ENCODE results near the gene SDC1.
"Not testable (repeated sequence)": the region's sequence is repeated elsewhere in the genome, so short reads cannot be mapped to it uniquely, and the experiment has no call there.

The SDC1 gene

DNA sequence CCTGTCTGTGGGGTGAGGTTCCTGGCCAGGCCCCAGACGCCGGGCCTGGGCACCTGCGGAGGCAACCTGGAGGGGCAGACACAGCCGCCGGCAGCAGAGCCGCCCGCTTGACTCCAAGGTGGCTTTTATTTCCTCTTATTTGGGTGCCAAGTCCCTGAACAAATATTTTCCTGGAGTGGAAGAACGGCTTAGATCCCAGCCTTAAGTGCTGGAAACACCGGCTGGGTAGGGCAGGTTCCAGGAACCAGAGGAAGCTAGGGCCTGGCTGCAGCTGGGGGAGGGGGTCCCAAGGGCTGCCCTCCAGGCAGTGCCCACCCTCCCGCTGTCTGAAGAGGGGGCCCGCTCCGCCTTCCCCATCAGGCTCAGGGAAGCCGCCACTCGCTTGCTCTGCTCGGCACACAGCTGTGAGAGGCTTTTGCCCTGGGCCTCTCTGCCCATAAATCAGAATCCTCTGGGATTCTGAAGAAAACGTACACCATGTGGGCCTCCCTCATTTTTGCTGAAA, 28.2 kb downstream of the SDC1 start:
- DNase-seq = no peak

DNA sequence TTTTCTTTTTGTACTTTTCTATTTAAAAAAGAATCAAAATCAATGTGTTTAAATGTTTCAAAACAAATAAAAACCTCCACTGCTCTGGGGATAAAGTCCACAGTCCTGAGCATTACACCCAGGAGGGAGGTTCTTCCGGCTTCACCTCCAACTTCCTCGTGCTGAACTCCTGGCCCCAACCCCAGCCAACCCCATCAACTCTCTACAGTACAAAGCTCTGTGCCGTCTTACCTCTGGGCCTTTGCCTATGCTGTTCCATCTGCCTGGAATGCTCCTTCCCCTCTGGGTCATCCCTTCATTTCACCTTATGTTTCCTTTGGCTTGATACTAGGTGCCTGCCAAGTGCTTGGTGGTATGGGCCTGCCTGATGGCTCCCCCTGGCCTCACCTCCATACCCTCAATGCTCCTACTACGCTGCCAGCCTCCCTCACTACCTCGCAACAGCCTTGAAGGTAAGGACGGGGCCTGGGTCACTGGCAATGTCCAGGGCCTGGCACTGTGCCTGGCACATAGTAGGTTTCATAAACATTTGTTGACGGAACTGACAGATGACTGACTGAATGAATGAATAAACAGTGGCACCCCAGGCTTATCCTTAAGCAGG, 28.8 kb downstream of the SDC1 start:
- no peak for DNase-seq

DNA sequence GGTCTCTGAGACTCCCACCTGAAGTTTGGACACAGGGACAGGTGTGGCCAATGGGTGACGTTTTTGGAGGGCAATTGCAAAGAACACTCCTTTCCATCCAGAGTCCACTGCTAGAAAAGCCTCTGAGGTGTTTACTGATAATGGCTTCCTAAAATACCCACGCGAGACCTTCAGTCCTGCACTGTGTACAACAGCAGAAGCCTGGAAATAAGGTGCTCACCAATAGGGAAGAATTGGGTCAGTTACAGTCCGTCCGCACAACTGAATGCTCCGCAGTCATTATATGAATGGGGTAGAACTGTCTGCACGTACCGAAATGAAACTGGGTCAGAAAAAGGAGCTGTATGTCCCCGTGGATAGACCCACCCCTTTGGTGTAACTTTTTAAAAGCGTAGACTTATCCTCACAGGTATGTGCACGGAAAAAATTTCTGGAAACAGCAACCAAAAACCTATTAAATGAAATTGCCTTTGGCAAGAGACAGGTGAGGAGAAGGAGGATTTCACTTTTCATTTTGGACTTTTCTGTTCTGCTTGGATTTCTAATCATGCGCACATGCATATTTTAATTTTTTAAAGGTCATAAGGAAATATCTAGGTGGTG, 29.4 kb downstream of the SDC1 start:
- no peak for DNase-seq

DNA sequence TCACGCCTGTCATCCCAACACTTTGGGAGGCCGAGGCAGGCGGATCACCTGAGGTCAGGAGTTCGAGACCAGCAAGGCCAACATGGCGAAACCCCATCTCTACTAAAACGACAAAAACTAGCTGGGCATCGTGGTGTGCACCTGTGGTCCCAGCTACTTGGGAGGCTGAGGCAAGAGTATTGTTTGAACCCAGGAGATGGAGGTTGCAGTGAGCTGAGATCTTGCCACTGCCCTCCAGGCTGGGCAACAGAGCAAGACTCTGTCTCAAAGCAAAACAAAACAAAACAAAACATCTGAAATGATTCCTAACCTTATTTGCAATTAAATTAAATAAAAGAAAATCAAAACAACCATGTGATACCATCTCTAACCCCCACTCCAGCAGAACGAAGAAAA, 29.9 kb downstream of the SDC1 start:
- DNase-seq = not testable (repeated sequence)

DNA sequence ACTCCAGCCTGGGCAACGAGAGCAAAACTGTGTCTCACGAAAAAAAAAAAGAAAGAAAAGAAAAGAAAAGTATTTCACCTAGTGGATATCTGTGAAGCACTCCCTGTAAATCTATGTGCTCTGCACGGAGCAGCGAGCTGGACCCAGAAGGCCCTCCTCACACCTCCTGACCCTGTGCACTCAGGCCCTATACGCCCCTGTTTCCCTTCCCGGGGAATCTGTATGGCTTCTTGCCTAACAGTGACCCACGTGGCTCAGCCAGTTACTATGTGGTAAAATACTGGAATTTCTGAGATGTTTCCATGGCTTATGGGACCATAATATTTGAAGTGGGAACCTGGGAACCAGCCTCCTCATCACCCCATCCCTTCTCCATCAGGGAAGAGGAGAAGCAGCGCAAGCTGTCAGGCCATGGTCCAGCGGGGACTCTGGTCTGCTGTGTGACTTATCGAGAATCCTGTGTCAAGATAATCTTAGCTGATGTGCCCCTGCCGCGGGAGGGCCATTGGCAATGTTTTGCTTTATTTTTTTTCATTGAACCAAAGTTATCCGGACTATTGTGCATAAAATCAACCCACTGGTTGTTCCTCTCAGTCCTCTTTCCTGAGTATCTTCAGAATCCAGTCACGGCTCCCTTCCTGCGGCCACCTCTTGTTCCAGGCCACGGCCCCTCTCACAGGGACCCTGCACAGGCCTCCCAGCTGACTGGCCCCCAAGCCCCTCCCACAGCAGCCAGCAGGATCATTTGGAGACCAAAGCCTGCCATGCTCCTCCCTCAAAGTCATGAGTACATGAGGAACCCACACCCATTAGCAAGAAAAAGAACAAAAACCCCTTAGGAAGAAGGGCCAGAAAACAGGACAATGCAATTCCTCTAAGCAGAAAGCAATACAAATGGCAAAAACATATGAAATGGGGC, 30.6 kb downstream of the SDC1 start:
- DNase-seq = no peak

DNA sequence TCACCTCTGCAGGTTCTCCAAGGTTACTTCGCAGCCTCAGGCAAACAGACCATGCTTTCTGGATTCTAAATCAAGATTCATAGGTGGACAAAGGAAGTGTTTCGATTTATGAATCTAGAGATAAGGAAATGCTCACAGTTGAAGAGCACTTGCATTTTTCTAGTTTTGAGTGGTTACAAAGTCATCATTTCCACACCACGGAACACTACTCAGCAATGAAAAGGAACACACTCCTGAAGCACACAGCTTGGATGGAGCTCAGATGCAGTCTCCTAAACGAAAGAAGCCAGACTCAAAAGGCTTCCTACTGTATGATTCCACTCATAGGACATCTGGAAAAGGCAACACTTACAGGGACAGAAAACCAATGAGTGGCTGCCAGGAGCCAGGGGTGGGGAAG, 31.7 kb downstream of the SDC1 start:
- no peak for DNase-seq

DNA sequence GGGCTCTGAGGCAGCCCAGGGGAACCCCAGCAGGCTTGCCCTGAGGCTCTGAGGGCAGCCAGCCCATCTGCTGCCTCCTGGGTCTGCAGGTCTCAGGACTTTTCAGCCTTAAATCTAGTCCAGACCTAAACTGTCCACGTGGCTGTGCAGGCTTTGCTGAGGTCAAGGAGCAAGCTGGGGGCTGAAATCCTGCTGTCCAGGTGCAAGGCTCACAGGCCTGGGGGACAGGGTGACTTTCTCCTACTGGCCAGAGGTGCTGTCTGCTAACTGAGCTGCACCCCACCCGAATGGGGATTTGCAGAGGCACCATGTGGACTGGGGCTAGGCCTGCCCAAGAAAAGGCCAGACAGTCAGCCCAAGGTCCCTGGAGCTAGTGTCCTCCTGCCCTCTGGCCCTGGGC, 32.1 kb downstream of the SDC1 start:
- DNase-seq = no peak

DNA sequence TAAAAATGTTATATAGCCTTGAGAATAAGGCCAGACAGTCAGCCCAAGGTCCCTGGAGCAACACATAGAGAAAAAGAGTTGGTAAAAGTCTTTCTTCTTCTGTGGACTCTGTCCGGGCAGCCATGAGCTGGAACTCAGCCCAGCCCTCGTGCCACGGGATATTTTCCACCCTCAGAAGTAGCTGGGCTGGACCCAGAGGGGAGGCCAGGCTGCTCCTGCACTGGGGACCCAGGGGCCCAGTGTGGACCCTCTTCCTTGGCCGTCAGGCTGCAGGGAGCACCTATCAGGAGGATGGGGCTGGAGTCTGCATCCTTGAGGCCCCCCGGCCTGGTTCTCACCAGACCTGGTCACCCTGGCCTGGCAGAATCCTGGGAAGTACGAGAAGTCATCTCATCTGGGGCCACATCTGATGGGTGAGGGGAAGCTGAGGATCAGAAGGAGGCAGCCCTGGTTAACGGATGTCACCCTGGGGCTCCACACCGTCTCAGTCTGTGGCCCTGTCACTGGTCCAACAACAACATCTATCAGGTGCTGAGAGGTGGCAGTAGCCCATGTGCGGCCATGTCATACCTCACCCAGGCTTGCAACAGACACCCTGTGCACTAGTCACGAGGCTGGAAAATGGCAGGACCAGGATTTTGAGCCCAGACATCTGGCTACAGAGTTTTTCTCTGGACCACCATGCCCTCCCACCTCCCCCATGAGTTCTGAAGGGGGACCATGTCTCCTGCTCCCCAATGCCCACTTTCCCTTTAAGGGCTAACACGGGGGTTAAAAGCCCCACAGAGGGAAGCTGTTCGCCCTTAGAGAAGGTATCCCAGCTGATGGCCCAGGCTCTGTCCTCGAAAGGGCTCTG, 33.0 kb downstream of the SDC1 start:
- DNase-seq = no peak

DNA sequence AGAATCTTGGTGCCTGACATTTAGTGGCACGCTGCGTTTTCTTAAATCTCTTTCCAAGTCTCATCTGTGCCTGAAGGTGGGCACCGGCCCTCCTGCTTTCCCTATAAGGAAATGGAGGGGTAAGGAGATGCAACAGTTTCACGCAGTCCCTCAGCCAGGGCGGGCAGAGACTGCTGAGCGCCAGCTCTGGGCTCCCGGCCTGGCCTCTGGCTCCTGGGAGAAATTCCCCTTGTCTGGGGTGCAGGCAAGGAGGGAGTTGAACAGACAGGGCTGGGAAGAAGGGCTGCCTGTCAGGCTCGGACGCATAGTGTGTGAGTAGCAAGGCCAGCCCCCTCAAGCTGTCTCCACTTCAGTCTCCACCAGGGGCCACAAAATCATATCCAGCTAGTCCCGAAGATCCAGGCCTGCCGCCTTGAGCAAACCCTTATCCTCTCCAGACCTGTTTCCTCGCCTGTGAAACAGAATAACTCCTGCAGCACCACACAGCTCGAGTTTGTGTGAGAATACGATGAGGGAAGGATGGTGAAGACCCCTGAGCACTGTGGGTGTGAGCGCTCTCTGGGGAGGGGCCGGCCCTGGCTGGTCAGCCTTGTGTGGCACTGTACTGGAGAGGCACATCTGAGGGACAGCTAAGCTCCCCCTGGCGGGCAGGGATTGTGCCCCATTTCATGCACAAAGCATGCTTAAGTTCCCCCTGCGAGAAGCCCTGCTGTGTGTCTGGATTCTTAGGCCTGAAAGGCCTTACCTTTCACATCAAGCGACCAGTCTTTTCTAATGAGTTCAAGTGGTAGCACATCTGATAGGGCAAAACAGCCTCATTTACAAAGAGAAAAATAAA, 33.8 kb downstream of the SDC1 start:
- DNase-seq = no peak

DNA sequence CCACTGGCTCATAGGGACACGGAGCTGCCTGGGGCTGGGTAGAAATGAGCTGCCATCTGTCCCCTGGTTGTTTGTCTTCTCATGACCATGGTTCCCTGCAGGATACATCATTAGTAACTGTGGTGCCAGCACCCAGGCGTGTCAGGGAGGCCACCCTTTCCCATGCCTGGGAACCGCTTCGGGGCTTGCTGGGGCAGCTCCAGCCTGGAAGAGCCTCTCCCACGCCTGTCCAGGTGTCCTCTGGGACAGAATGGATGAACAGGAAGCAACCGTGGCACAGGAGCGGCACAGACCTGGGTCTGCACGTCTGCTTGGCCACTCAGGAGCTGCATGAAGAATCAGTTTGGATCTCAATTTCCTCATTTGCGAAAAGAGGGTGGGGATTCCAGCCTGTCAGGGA, 34.8 kb downstream of the SDC1 start:
- no peak for DNase-seq

DNA sequence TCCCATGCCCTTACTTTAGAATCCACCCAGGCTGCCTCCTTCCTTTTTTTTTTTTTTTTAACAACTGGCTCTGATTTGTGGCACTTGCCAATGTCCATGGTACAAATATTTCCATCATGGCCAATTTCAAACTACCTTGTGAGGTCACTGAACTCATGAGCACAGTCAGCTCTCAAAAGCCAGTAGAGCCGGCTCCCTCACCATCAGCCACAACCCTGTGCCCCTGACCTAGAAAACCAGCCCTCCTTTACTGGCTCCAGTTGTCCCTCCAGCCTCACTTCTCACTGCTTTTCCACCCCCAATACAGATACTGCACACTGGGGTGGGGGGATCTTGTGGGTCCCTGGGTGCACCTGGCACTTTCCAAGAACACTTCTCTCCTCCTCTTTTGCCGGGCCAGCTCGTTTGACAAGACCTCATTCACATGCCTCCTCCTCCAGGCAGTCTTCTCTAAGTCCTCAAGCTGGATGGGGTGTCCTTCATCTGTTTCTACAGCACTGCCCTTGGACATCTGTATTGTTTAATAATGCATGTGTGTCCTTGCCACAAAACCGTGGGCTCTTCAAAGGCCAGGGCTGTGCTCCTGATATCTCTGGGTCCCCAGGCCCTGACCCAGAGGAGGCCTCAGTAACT, 35.5 kb downstream of the SDC1 start:
- DNase-seq = no peak

DNA sequence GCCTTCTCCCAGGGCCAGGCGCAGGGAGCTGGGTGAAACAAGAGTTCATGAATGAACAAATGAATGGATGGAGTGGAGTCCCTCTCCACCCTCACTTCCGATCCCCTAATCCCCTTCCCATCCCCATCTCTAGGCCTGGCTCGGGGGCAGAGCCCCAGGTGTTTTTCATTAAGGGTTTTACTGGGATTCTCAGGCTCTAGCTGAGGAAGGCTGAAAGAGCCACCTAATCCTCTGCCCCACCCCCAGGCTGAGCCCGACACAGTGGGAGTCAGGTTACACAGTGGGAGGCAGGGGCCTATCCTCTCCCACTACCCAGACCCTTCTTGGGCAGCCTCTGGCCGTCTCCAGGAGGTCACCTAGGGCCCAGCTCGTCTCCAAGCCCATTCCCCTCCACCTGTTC, 36.1 kb downstream of the SDC1 start:
- no peak for DNase-seq

DNA sequence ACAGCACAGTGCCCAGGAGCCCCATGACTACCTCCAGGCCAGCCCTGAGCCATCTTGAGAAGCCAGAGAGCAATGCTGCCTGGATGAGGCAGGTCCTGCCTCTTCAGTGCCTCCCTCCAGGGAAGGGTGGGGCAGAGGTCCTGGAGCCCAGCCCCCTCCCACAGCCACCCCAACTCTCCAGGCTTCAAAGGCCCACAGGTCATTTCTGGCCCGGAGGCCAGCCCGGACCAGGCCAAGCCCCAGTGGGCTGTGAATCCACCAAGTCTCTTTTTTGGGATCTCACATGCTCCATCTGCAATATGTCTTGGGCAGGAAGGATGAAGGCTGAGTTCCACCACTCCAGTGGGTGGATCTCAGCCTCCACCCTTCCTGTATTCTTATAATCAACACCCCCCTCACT, 36.7 kb downstream of the SDC1 start:
- DNase-seq = no peak

DNA sequence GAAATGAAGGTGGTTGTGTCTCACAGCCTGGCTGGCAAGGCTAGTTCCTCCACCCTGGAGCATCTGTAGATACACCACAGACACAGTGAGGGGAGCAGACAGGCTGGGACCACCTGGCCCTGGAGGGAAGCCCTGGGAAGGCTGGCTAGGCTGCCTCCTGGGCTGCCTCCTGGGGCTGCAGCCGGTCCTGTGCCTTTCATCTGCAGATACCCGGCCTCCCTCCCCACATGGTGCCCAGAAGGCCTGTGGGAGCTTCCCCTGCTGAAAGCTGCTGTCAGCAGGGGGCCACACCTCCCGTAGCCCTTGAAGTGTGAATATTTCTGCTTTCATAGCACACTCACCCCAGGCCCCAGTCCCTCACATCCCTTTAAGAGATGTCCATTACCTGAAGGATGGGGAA, 37.6 kb downstream of the SDC1 start:
- DNase-seq = no peak

DNA sequence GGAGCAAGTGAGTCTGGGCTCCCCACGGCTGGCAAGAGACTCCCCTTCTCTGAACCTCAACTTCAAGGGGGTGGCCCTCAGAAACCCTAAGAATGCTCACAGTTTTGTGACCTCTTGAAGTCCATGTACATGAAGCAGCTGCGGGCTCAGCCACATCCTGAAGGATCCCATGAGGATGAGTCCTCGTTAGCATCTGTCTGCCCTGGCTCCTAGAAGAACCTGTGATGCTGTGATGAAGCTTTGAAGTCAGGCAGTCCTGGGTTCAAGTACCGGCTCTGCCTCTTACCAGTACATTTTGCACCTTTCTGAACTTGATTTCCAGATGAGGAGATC, 38.1 kb downstream of the SDC1 start:
- DNase-seq = no peak

DNA sequence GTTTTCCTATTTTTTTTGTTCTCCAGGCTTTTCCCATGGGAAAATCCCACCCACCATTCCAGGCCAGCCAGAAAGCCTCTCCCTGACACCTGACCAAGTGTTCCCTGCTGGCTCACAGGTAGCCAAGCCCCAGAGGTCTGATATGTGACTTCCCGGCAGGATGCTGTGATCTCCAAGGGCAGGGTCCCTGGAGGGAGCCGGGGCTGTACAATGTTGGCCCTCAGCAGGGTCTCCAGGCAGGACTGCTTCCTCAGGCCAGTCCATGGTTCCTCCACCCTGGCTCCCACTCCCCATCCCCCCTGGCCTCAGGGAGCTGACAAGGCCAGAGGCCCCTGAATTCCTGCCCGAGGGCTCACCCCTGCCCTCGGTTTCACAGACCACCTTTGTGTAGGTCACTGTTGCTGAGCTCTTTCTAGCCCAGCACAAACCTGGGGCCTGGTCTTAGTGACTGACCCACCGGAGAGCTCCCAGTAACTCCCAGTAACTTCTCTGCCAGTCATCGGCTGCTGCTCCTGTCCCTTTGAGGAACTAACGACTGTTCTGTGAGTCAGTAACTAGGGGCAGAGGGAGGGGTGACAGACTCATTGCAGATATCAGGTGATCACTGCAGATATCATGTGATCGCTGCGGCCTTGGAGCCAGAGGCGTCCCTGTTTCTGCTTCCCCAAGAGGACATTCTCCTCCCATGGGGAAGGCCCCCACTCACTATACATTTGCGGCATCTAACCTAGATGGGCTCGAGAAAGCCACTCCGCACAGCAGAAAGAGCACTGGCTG, 38.7 kb downstream of the SDC1 start:
- DNase-seq = peak in 6 of 14 donors; percentile 5 to 29 (median 22)

DNA sequence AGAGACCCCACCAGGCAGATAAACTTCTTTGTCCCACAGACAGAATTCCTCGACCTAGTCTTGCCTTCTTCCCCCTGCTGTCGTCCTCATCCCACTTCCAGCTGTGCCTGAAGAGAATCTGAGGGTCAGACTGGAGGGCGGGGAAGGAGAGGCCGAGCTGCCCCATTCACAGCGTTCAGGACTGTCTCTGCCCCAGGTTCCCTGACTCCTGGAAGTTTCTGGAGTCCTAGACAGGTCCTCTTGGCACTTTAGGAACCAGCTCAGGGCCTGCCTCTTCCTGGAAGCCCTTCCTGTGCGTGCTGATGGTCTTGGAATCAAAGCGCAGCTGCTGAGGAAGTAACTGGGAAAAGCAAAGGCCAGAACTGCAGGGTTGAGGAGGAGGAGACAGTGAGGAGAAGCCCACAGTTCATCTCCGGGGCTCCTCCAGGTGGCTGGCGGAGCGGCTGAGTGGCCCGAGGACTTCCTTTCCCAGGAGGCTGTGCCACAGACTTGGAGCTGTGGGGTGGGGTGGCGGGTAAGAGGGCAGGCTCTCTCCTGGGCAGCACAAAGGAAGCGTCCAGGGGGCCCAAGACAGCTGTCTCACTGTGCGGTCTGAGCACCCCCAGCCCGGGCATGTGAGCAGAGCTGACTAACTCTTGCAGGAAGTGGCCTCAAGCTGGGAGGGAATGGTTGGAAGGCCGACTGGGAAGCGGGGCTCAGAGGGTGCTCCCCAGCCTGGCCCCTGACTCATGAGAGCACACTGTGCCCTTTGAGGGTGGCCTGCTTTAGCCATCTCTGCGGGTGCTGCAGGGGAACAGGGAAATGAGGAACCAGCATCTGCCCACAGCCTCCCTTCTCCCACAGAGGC, 39.5 kb downstream of the SDC1 start:
- peak in 2 of 14 donors; percentile 12 to 27 for DNase-seq

DNA sequence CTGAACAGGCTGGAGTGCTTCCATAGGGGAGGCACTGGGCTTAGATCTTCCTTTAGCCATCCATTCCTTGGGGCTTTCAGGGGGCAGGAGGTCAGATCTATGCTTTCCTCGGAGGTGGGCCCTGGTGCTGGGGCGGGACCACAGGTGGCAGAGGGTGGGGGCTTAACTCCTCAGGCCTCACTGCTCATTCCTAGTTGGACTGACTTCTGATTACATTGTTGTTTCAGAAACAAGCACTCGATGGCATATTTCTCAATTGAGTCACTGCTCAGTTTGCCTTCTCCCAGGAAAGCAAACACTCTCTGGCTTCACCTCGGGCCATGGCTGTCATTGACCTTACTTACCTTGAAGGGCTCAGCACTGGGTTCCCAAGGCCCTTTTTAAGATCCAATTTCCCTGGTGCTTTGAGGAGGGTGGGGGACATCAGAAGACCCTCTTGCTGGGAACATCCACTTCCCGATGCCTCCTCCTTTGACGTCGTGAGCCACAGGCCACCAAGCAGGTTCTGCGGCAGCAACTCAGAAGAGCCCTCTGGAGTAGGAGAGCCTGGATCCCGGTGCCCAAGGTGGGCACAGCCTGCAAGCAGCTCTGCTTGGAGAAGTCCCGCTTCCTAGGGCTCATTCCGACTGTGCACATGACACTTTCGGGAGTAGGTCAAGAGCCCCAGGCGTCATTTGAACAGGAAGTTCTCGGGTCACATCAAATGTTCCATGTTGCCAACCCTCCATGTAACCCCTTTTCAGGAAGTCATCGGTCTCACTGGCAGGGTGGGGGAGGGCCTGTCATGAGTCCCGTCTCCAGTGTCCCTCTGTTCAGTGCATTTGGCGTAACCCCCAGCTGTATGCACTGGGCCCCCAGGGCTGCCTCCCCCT, 40.6 kb downstream of the SDC1 start:
- no peak for DNase-seq

All from C1 segment of cervical spinal cord (tissue), 14 donors.